ENCODE results near the gene TATDN2.
"Not testable (repeated sequence)": the region's sequence is repeated elsewhere in the genome, so short reads cannot be mapped to it uniquely, and the experiment has no call there.

Gene TATDN2

DNA sequence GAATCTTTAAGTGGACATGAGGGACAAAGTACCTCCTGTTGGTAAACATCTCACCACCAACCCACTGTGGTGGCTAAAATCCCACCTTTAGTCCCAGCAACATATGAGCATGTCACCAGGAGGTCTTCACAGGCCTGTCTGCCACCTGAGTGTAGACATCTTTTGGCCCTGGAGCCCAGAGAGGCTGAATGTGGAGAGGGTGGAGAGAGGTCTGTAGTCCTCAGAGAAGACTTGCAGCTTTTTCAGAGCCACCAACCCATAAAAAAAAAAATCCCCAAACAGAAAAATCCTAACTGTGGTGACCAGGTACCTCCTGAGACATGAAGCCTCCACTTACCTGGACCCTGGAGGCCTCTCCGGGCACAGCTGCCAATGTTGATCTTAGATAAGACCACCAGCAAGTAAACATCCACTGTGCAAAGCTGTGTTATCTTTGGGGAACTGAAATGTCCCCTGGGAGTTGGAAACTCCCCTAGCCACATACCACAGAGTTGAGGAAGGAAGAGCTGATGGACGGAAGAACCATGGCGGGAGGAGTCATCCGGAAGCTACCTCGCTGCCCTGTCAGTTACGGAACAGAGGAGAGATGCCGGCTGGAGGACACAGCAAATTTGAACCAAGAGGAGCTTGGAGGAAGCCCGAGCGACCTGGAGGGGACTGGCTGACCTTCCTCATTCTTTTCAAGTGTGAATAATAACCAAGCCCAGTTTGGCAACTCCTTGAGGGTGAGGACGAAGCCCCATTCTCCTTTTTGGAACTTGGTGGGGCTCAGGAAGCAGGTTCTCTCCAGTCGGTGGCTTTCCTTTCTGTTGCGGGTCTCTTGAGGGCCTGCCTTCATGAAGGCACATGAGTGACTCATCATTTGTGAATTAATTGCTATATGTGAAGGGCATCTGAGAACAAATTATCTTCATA, 44.5 kb downstream of the TATDN2 start, which contains the start of gene GHRL:
Gene GHRL (minus strand): TSS at position 443 of the 915 bp plus-strand sequence. CDS start 2,767 bp downstream, outside the sequence.
- no peak for DNase-seq

DNA sequence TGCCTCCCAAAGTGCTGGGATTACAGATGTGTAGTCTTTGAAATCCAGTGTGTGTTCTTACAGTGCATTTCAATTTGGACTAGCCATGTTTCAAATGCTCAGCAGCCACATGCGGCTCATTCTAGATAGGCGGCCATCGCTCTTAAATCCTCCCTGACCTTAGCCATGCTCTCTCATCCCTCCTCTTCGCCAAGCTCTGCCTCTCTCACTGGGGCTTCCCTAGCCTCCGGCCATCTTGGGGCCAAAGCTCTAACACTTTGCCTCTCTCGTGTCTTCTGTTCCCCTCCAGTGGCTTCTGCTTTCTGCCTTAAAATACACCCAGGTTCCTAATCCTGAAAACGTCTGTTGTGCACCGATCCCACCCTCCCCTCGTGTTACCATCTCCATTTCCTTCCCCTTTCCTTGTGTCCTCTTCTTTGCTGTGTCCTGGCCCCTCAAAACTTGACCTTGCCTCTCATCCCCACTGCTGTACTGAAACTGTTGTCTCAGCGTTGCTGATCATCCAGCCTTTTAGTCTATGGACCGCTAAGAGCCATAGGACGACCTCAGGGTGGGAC, 45.8 kb downstream of the TATDN2 start:
- no peak for DNase-seq

DNA sequence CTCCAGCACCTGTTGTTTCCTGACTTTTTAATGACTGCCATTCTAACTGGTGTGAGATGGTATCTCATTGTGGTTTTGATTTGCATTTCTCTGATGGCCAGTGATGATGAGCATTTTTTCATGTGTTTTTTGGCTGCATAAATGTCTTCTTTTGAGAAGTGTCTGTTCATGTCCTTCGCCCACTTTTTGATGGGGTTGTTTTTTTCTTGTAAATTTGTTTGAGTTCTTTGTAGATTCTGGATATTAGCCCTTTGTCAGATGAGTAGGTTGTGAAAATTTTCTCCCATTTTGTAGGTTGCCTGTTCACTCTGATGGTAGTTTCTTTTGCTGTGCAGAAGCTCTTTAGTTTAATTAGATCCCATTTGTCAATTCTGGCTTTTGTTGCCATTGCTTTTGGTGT, 49.8 kb downstream of the TATDN2 start:
- DNase-seq: not testable (repeated sequence)

DNA sequence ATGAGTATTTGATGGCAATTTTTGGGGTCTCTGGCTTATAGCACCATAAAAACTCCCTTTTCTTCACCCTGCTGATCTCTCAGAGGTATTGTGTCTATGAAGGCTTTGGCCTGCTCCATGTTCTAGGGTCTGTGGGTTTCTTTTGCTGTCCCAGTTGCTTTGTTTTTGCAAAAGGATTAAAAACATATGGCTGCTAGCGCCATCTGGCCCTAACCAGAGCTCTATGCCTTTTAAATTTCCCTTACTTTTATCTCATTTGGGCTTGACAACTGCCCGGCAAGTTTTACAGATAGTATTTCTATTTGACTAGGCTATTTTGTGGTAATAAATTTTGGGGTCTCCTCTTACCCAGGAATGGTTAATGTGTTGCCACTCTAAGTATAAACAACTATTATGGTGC, 50.9 kb downstream of the TATDN2 start:
- no peak for DNase-seq

DNA sequence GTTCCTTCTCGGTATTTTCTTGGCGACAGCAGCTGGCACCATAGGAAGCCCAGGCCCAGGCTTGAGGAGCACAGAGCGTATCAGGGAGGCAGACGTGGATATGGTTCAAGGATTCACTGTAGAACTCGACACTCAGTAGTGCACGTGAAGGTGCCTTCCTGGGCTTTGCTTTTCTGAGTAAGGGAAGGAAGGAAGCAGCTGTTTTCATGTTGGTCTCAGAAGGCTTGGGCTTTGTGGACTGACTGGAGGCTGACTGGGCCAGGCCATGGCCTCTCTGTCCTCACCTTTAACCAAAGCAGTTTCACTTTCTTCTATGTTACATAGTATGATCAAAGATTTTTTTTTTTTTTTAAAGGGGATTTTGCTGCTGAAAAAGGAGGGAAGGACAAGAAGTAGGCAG, 51.4 kb downstream of the TATDN2 start:
- DNase-seq: no peak

DNA sequence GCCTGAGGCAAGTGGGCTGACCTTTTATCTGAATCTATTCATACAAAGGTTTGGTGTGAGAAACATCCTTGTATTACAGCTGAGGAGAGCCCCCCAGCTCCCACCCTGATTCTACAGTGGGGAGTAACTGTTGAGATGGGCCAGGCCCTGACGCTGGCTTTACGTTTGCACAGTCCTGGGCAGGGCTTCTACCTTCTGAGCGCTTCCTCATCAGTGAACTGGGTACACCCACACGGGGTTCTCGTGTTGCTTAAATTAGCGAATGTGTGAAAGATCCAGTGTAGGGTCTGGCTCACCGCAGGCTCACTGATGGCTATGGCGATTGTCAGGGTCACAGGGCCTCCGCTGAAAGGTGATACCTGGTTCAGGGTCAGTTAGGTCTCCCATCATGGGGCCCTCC, 51.8 kb downstream of the TATDN2 start:
- DNase-seq: no peak

DNA sequence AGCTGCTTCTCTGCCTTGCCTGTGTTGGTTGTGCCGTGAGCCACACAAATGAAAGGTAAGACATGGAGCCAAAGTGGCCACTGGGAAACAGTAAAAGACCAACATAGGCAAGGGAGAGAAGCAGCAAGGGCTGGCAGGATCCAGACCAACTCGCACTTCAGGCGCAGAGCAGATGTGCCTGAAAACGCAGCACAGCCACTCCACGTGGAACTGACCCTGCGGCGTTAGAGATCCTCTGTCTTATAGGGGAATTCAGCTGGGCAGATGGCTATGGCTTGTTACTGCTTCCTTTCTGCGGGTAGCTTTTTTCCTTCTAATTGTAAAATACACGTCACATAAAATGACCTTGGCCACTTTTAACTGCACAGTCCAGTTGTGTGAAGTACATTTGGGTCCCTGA, 54.8 kb downstream of the TATDN2 start:
- DNase-seq: no peak

DNA sequence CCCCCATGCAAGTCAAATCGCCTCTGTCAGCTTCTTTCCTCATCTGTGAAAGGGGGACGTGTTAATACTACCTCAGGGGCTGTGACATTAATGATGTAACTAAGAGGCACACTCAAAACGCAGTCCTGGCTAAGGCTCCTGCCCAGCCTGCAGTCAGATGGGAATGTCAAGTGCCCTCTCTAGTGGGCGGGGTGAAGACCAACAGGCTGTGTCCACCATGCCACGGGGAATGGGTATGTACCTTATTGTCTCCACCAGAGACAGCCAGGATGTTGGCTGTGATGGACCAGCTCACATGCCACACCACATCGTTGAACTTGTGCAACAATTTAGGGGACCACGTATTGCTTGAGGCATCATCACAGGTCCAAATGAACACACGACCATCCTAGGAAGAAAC, 55.5 kb downstream of the TATDN2 start:
- DNase-seq: no peak

DNA sequence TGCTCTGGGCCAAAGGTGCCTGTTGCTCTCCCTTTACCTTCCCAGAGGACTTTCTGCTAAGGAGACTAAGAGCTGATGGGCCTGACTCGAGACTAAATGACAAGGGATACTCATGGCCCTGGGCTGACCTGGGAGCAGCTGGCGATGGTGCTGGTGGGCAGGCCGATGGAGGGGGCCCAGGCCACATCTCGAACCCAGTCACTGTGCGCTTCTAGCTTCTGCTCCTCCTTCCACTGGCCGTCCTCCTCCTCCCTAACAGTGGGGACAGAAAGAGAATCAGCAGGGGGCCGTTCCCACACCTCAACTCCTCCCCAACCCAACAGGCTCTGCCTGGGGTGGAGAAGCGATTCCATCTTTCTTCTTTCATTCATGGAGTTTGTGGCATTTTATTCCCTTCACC, 56.6 kb downstream of the TATDN2 start:
- no peak for DNase-seq

DNA sequence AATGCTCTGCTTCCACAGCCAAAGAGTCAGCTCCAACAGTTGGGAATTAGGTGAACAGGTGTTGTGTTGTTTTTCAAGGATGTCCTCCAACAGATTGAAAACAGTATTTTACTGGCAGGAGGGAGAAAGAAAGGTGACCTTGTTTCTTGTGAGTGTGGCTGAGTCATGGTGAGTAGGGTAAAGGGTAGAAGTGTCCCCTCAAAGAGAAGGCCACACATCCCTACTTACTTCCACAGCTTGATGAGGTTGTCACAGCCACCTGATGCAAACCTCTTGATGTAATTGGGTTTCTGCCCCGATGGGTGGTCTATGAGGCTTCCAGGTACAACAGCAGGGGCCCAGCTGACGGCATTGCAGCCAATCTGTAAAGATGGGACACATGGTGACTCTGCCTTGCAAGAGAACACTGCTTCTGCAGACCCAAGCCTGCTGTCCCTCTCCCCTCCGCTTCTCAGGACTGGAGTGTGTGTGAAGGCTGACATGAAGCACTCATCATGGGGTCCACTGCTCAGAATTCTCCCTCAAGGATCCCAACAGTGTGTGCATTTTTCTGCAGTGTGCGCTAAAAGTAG, 57.2 kb downstream of the TATDN2 start:
- no peak for DNase-seq

DNA sequence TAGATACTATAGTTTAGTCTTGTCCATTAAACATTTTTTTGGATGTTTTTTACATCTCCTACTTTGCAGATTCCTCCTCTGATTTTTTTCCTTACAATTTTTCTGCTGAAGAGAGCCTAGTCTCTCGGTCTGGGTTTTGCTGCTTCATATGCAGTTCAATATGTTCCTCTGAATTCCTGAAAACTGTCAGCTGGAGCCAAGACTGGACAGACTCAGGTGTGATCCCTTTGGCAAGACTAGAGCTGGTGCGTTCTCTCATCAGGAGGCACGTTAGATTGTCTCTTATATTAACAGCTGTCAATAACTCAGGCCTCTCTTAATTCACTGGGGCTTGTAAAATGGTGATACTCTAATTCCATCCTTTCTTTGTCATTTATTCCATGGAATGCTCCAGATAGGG, 57.9 kb downstream of the TATDN2 start:
- DNase-seq: no peak

DNA sequence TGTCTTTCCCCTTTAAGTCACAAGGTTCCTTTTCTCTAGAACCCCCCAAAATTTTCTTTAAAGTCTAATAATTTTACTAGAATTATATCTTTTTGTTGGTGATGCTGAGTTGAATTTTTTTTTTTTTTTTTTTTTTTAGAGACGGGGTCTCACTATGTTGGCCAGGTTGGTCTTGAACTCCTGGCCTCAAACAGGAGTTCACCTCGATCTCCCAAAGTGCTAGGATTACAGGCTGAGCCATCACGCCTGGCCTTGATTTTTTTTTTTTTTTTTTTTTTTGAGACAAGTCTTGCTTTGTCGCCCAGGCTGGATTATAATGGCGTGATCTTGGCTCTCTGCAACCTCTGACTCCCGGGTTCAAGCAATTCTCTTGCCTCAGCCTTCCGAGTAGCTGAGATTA, 60.4 kb downstream of the TATDN2 start:
- no peak for DNase-seq

DNA sequence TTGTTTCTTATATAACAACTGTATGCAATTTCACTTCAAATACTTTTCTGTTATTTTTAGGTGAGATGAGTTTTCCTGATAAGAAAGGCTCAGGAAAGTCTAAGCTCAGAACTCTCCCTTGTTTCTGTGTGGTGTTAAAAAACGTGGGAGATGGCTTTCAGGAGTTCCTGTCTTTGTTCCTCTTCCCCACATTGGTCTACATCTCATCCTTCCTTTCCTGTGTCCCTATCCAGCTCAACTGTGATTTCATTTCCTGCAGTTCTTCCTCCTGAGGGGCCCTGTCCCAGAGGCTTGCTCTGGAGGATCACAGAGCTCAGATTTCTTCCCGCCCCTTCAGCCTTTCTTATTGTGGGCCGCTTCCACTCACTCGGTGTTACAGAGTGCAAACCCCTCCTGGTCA, 61.5 kb downstream of the TATDN2 start:
- no peak for DNase-seq

DNA sequence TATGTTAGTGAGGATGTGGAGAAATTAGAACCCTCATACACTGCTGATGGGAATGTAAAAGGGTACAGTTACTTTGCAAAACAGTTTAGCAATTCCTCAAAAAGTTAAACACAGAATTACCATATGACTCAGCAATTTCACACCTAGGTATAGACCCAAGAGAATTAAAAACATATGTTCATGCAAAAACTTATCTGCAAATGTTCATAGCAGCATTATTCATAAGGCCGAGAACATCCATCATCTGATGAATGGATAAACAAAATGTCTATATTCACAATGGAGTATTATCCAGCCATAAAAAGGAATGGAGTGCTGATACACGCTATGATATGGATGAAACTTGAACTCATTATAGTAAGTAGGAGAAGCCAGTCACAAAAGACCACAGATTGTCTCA, 62.3 kb downstream of the TATDN2 start:
- DNase-seq: no peak

DNA sequence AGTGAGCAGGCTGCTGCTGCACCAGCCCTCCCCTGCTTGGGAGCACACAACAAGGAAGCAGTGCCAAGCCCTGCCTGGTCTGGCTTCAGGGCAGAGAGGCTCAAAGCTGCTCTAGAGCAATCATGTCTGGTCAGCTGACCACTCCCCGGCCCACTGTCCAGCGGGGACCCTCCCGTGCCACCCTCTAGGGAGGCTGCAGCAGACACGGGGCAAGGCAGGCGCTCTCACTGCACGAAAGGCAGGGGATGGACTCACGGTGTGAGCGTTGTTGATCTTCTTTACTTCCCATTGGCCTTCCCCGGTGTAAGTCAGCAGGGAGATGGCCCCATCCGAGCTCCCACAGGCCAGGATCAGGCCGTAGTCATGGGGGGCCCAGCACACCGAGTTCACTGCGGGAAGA, 63.5 kb downstream of the TATDN2 start:
- DNase-seq: no peak

DNA sequence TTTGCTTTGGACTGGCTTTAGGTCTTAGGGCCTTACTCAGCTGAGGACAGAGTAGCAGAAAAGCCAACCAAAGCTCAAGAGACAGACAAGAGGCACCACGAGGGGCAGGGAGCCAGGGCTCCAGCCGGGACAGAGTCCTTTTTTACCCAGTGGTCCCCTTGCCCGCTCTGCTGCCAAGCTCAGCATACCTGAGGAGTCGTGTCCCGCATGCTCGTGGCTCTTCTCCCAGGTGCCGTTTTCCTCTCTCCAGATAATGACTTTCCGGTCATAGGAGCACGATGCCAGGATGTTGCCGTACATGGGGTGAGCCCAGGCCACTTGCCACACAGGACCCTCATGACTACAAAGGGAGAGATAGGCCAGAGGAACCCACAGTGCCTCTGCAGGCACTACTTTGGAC, 64.1 kb downstream of the TATDN2 start:
- DNase-seq: no peak

DNA sequence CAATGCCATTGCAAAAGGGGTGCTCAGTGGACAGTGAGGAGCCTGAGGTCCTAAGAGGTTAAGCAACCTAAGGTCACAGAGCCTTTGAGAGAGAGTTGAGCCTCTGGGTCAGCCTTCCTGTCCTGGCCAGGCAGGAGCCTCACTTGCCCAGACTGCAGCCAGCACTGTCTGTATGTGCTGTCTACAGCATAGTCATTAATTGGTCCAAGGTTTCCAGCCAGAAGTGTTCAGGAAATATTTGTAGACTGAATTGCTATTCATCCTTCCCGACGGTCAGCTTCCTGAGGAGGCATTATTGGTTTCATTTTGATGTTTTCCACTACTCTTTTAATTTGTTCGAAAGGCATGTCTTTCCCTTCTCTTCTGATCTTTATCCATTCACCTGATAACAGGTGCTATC, 64.6 kb downstream of the TATDN2 start:
- no peak for DNase-seq

DNA sequence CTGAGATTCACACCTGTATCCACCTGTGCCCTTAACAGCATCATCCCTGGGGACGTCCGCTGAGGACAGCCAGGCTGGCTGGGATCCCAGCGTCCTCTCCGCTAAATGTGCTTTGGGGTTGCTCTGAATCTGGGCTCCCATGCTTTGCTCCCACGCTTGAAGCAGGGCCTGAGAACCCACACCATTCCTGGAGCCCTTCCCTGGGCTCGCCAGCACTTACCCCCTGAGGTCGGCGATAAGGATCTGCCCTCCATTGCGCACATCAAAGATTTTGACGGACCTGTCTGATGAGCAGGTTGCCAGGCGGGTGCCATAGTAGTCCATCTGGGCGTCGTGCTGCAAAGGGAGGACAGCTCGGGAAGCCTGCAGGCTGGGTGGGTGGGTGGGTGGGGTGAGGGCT, 66.8 kb downstream of the TATDN2 start:
- no peak for DNase-seq

DNA sequence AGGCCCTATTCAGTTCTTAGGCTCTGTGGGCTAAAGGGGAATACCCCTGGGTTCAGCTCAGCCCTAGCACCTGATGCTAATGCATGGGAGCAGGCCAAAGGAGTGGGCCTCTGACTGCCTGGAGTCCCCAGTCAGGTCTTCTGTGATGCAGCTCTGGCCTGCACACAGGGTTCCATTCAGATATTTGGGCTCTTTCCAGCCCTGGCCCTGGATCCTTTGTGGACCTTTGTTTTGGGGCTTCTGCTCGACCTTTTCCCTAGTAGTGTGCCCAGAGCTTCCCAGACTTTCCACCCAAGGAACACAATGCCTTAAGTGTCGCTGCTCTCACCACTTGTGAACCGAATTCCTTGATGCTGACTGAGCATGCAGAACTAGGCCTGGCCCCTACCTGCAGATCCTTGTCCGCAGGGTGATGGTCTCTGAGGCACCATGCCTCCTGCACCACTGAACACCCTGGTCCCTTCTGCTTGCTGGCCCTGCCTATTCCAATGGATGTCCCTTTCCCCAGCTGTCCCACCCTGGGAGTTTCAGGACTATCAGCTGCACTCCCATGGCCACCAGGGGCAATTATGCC, 67.6 kb downstream of the TATDN2 start:
- DNase-seq: no peak

DNA sequence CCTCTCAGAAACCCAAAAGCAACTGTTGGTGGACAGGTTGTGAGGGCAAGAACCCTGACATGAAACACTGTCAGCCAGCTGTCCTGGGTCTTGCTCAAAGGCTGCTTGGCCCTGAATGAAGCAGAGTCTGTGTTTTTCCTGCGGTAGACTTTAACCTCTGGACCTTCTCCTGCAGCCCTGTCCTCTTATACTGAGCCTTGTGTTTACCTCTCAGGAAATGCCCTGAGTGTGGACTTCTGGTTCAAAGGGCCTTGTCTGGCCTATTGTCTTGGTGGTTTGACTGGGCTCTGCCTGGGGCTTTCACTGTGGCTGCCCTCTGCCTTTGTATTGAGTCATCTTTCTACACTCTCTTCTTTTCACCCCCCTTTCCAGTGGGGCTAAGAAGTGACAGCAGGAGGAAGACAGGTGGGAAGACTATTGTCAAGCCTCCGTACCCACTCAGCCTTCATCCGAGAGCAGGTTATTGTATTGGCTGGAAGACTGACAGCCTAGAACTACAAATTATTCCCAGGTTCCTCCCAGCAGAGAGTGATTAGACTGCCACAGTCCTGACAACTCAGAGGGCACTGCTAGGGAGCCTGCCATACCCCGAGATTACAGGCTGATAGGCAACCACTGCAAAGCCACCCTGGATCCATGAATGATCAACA, 69.2 kb downstream of the TATDN2 start:
- no peak for DNase-seq

DNA sequence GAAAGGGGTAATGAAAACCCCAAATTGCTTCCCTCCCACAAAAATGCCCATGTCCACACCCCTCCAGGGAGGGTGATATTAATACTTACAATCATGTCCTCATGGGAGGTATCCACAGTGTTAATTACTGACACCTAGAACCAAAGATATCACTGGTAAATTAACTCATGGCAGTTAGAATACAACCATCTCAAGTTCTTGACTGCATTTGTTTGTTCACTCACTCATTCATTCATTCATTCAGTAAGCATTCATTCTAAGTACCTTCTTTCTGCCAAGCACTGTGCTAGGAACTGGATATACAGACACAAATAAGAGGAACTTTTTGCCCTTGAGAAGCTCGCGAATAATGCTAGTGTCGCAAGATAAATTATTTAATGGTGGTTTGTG, 69.7 kb downstream of the TATDN2 start:
- no peak for DNase-seq

DNA sequence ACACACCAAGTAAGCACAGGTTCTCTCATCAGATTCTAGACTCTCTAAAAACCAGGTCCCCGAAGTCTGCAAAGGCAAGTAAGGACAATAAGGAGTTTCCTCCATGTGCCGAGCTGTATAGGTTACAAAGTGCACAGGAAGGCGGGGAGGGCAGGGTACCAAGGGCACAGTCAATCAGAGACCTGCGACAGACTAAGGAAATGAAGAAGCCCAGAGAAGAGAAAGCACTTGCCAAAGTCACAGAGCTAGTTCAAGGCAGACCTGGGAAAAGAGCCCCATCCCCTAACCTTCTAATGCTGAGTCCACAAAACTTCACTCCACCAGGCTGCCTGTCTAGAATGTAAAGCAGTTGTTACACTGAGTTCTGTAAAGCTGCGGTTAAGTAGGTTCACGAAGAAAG, 71.0 kb downstream of the TATDN2 start:
- no peak for DNase-seq

DNA sequence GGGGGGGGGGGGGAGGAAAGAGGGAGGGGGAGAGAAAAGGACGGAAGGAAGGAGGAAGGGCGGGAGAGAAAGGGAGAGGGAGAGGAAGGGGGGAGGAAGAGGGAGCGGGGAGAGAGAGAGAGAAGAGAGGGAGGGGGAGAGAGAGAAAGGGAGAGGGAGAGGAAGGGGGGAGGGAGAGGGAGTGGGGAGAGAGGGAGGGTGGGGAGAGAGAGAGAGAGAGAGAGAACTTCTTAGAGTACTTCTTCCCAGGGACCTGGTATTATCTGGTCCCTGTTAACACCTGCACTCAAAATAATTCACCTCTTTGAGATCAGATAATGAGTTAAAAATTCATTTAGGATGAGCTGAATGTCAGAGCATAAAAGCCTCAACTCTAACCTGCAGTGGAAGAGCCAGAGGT, 71.5 kb downstream of the TATDN2 start:
- DNase-seq: no peak

DNA sequence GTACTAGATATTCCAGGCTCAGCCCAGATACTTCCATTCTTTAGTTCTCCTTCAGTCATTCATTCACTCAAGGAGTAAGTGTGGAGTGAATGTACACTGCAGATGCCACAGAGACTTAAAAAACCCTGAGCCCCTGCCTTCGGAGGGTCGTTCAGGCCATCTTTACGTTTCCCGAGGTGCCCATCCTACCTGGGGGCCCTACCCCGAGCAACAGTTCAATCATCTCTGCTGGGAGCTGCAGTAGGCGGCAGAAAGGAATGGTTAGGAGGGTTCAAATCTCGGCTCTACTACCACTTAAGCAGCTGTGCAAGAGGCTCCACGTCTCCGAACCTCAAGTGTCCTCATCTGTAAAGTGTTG, 72.0 kb downstream of the TATDN2 start:
- DNase-seq: no peak
